HT1080 (cell line): ENCODE data around the gene PDS5A. TPM values are rescaled to one million over a fixed set of nuclear protein-coding genes. Genes with fewer than 3 reads are reported as not detected.
A peak's percentile ranks its signal among the peaks of the same experiment; 100 is the strongest.
"Not testable (repeated sequence)": the region's sequence is repeated elsewhere in the genome, so short reads cannot be mapped to it uniquely, and the experiment has no call there.

Experiments
- DNase-seq: peaks from one replicate; pipeline ENCODE4 v3.0.0-alpha.2; 2015; ENCODE audit warnings: low read depth
- total RNA-seq: library from RNA; depleted of rRNA; stranded (reverse); fragments of >200 nt; shearing (Covaris generic); gene quantifications from 2 replicates; pipeline ENCODE4 v1.2.3, GENCODE V29; 2014

The PDS5A gene
- total RNA-seq, 1 experiment from 2014 or later = 50.3 TPM

DNA sequence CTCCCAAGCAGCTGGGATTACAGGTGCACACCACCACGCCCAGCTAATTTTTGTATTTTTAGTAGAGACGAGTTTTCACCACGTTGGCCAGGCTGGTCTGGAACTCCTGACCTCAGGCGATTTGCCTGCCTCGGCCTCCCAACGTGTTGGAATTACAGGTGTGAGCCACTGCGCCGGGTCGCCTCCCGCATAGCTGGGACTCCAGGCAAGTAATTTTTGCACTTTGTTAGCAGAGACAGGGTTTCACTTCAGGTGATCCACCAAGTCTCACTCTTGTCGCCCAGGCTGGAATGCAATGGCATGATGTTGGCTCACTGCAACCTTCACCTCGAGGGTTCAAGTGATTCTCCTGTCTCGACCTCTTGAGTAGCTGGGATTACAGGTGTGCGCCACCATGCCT is 137.2 kb downstream of the PDS5A start:
- DNase-seq = not testable (repeated sequence)

DNA sequence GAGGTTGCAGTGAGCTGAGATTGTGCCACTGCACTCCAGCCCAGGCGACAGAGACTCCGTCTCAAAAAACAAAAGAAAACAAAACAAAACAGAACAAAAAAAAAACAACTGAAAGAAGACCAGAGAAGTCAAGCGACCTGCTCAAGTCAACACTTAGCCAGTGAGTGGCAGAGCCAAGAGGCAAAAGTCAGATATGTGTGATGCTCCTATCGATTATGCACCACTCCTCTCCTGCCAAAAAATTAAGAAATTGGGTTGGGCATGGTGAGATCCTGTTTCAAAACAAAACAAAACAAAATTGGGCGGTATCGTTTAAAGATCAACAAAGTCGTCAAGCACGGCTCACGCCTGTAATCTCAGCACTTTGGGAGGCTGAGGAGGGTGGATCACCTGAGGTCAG is 137.7 kb downstream of the PDS5A start:
- DNase-seq = no peak

DNA sequence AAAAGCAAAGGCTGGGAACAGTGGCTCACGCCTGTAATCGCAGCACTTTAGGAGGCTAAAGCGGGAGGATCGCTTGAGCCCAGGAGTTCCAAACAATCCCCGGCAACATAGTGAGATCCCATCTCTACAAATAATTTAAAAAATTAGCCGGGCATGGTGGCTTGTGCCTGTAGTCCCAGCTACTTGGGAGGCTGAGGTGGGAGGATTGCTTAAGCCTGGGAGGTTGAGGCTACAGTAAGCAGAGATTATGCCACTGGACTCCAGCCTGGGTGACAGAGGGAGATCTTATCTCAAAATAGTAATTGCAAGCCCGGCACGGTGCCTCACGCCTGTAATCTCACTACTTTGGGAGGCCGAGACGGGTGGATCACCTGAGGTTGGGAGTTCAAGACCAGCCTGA is 139.3 kb downstream of the PDS5A start:
- DNase-seq = not testable (repeated sequence)

DNA sequence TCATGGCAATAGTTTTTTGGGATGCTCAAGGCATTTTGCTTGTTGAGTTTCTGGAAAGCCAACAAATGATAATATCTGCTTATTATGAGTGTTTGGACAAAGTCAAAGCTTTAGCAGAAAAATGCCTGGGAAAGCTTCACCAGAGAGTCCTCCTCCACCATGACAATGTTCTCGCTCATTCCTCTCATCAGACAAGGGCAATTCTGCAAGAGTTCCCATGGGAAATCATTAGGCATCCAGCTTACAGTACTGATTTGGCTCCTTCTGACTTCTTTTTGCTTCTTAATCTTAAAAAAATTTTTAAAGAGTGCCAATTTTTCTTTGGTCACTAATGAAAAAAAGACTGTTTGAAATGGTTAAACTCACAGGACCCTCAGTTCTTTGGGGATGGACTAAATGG is 143.4 kb downstream of the PDS5A start:
- DNase-seq = no peak

DNA sequence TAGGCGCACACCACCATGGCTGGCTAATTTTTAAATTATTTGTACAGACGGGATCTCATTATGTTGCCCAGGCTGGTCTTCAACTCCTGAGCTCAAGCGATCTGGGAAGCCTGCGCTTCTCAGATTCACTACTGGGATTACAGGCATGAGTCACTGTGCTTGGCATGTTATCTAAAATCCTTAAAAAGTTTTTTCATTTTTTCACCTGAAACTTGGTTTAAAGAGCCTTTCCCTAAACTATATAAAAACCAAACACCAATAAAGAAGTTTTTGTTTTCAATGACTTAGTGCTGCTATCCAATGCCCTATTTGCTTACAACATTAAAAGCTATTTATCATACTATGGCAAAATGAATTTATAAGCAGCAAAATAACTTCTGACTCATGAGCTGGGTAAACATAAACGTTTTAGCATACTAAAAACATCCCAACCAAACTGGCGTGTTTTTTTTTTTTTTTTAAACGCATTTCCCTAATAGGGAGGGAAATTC is 151.9 kb downstream of the PDS5A start:
- peak; percentile 15 for DNase-seq

DNA sequence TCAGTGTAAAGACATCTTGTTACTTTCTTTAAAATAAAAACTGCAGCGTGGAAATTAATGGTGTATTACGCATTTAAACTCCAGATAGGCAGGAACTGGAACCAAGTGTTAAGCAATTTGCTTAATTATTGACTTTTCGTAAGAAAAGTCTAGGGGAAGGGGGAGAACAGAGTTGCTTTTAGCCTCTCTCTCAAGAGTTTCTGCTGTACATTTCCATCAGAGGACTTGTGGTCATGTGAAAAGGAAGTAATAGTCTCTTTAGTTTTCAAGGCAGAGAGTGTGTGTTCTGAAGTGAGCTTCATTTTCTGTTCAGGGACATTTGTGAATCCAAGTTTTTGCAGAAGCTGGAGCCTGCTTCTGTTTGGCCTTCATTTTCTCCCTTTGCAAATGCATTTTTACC is 152.6 kb downstream of the PDS5A start:
- DNase-seq = no peak

DNA sequence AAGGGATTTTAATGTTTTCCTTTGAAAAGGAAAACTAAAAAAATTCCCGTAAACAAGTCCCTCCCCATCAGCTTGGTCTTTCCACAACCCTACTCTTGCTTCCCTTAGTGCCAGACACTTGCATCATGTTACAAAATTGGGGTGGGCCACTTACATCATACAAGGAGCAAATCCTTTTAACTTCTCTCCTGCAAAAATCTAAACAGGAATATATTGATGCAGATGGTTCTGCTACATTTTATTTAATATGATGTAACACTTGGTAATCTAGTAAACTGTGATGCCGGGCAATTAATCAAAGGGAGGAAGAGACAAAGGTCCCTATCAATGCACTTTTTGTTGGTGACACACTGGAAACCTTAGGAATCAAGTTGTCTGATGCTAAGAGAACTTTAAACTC is 154.5 kb downstream of the PDS5A start:
- DNase-seq = no peak

DNA sequence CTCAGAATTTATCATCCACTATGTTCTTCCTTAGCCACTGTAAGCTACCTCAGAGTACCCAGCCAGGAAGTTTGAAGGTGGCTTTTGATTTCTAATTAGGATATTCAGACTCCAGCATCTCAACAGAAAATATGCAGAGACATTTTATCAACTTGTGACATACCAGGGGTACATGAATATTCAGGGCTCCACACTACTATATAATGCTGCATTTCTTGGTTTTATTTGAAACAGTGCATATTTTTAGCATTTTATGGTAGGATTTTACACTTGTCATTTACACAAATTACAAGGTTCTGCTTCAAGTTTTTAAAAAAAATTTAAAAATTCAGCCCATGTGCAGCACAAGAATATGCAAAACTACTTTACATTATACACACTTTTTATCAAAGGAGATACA is 155.0 kb downstream of the PDS5A start:
- no peak for DNase-seq

DNA sequence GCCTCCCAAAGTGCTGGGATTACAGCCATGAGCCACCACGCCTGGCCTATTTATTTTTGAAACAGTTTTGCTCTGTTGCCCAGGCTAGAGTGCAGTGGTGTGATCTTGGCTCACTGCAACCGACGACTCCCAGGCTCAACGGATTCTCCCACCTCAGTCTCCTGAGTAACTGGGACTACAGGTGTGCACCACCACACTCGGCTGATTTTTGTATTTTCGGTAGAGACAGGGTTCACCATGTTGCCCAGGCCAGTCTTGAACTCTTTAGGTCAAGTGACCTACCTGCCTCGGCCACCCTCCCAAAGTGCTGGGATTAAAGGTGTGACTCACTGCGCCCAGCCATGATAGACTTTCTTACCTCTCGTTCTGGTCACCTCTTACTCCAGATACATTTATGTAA is 155.8 kb downstream of the PDS5A start:
- DNase-seq = no peak

DNA sequence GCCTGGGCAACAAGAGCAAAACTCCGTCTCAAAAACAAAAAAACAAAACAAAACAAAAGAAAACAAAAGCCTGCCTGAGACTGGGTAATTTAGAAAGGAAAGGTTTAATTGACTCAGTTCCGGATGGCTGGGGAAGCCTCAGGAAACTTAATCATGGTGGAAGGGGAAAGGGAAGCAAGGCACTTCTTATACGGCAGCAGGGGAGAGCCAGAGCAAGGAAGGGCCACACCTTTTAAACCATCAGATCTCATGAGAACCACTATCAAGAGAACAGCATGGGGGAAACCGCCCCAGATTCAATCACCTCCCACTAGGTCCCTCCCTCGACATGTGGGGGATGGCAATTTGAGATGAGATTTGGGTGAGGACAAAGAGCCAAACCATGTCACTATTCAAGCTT is 157.5 kb downstream of the PDS5A start:
- no peak for DNase-seq

DNA sequence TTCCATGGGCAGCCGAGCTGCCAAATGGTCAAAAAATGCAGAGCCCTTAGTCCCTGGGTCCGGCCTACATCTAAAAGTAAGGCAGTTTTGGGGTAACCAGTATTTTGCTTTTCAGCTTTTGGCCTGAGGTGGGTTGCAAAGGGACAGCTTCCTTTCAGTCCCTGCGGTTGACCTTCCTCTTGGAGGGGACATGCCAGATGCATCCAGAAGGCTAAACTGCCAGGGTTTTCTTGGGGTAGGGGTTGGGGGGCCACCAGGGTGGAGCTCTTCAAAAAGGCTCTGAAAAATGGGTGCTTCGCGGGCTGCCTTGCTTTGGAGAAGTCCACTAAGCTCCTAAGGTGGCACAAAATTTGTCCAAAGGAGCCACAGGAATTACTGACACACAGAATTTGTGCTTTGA is 159.1 kb downstream of the PDS5A start:
- no peak for DNase-seq

DNA sequence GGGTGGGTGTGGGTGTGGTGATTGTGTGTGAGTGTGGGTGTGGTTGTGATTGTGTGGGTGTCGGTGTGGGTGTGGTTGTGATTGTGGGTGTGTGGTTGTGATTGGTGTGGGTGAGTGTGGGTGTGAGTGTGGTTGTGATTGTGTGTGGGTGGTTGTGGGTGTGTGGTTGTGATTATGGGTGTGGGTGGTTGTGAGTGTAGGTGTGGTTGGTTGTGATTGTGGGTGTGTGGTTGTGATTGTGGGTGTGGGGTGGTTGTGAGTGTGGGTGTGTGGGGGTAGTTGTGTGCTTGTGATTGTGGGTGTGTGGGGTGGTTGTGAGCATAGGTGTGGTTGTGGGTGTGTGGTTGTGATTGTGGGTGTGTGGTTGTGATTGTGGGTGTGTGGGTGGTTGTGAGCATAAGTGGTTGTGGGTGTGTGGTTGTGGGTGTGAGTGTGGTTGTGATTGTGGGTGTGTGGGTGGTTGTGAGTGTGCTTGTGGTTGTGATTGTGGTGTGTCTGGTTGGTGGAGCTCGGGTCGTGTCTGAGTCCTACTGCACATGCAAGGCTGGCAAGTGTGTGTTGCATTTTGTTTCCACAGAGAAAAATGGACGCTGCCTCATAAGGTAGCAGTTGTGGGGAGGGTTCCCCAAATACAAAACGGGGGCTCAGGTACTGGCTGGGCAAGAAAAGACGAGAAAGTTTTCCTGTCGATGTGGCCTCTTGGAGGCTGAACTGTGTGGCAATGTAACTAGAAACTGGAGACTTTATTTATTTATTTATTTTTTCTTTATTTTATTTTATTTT is 163.1 kb downstream of the PDS5A start:
- no peak for DNase-seq

DNA sequence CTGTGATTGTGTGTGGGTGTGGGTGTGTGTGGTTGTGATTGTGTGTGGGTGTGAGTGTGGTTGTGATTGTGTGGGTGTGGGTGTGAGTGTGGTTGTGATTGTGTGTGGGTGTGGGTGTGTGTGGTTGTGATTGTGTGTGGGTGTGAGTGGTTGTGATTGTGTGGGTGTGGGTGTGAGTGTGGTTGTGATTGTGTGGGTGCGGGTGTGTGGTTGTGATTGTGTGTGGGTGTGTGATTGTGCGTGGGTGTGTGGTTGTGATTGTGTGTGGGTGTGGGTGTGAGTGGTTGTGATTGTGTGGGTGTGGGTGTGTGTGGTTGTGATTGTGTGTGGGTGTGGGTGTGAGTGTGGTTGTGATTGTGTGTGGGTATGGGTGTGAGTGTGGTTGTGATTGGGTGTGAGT is 163.9 kb downstream of the PDS5A start:
- not testable (repeated sequence) for DNase-seq

DNA sequence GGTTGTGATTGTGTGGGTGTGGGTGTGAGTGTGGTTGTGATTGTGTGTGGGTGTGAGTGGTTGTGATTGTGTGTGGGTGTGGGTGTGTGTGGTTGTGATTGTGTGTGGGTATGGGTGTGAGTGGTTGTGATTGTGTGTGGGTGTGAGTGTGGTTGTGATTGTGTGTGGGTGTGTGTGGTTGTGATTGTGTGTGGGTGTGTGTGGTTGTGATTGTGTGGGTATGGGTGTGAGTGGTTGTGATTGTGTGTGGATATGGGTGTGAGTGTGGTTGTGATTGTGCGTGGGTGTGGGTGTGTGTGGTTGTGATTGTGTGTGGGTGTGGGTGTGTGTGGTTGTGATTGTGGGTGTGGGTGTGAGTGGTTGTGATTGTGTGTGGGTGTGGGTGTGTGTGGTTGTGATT is 164.7 kb downstream of the PDS5A start:
- DNase-seq = not testable (repeated sequence)

DNA sequence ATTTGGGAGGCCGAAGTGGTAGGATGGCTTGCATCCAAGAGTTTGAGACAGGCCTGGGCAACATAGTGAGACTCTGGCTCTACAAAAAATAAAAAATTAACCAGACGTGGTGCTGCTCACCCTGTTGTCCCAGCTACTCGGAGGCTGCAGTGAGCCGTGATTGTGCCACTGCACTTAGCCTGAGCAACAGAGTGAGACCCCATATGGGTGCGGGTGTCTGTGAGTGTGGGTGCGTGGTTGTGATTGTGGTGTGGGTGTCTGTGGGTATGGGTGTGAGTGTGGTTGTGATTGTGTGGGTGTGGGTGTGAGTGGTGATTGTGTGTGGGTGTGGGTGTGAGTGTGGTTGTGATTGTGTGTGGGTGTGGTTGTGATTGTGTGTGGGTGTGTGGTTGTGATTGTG is 165.2 kb downstream of the PDS5A start:
- DNase-seq = no peak

DNA sequence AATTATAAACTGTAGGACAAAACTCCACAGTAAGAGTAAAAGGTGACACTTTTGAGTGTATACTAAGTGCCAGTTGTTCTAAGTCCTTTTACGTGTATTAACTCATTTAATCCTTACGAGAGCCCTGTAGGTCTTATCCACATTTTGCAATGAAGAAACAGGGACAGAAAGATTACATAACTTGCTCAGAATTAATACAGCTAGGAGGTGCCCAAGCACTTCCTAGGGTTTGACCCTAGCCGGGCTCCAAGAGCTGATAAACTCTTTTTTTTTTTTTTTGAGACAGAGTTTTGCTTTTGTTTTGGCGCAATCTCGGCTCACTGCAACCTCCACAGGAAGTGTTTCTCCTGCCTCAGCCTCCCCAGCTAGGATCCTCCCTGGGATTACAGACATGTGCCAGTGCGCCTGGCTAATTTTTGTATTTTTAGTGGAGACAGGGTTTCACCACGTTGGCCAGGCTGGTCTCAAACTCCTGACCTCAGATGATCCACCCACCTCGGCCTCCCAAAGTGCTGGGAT is 169.4 kb downstream of the PDS5A start:
- no peak for DNase-seq

DNA sequence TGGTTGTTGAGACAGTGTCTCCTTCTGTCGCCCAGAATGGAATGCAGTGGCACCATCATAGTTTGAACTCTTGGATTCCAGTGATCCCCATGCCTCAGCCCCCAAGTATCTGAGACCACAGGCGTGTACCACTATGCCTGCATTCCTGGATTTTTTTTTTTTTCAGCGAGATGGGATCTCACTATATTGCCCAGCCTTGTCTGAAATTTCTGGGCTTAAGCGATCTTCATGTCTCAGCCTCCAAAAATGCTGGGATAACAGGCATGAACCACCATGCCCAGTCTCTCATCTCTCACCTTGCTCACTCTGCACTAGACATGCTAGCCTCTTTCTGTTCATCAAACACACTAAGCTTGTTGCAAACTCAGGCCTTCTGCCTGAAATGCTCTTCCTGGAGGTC is 175.7 kb downstream of the PDS5A start:
- DNase-seq = no peak

DNA sequence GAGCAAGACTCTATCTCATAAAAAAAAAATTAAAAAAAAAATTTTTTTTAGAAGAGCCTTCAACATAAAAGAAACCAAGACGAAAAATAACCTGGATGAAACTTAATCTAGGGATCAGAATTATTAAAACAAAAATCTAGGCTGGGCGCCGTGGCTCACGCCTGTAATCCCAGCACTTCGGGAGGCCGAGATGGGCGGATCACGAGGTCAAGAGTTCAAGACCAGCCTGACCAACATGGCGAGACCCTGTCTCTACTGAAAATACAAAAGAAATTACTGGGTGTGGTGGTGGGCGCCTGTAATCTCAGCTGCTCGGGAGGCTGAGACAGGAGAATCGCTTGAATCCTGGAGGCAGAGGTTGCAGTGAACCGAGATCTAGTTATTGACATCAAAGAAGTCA is 184.7 kb downstream of the PDS5A start:
- DNase-seq = not testable (repeated sequence)

DNA sequence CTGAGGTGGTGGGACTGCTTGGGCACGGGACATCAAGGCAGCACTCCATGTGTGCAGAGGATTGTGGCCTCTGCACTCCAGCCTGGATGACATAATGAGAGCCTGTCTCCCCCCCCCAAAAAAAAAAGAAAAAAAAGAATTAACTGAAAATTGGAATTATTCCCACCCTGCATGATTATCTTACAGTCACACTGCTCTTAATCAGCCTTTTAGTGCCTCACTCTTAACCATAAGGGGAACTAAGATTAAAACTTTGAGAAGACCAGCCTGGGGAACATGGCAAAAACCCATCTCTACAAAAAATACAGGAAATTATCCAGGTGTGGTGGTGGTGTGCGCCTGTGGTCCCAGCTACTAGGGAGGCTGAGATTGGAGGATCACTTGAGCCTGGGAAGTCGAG is 185.2 kb downstream of the PDS5A start:
- DNase-seq = no peak

DNA sequence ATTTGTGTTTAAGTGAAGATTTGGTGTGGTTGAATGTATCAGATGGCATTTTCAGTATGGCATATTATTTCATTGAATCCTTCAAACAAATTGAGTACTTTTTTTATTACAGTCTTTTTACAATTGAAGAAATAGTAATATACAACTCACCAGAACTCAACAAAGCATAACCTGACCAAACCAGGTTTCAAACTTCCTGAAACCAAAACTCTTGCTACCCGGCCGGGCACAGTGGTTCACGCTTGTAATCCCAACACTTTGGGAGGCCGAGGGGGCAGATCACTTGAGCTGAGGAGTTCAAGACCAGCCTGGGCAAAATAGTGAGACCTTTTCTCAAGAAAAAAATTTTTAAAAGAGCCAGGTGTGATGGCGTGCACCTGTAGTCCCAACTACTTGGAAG is 185.6 kb downstream of the PDS5A start:
- DNase-seq = no peak

DNA sequence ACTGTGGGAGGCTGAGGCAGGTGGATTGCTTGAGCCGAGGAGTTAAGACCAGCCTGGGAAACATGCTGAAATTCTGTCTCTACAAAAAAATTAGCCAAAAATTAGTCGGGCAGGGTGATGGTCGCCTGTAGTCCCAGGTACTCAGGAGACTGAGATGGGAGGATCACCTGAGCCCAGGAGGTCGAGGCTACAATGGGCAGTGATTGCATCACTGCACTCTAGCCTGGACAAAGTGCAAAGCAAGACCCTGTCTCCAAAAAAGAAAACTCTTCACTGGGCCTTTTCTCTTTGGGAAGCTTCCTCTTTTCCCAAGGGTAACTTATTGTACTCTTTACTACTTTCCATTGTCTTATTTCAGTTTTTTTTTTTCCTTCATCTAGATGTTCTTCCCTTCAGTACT is 190.9 kb downstream of the PDS5A start:
- DNase-seq = no peak

DNA sequence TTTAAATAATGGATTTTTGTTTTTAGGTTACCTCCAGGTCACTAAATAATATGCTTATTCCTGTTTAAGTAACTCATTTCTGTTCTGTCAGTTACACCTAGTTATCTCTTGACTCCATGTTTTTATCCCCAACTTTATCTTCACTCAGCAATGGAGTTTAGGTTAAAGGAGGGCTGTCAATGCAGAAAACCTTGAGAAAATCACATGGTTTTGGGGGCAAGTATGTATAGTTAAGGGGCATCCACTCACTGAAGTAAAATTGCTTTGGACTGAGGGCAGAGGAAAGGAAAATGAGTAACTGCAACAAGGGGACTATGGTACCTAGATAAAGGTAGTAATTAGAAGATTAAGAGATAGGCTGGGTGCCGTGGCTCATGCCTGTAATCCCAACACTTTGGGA is 192.6 kb downstream of the PDS5A start:
- DNase-seq = no peak

DNA sequence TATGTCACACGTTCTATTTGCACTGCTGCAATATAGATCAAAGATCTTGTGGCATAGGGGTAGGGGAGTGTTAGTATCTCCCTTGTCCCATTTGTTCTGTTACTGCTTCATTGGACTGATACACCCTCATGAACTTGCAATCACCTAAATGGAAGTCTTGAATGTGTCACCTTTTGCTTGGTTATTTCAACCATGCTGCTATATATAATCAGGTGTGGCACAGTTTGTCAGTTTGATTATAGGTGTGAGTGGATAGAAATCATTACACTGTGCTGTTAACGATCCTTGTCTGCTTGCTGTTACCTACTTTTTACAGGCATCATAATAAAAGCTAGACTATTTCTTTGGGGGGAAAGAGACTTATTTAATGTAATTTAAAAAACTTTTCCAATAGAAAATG is 195.7 kb downstream of the PDS5A start:
- not testable (repeated sequence) for DNase-seq
